Heart left ventricle (tissue), 13 donors: ENCODE results near the gene UNC93A.

Experiments used
- POLR2A ChIP-seq, 2 donors: fragments of 450-650 bp; IDR thresholded peaks; one replicate each; pipeline ENCODE4 v1.6.1; 2017; ENCODE audit warnings: antibody characterized with exemption in 2 of 2, mild to moderate bottlenecking in 2 of 2, moderate library complexity in 2 of 2
- TF ChIP-seq, protein P1 (sequence below), 12 donors: fragments of 200-600 bp; sonication (generic) in 4 of 12; IDR thresholded peaks; one replicate each; pipeline versions ENCODE4 v1.5.0 to v1.8.0; 2018 to 2022; ENCODE audit warnings: antibody characterized with exemption in 12 of 12, mild to moderate bottlenecking in 5 of 12
- donor health status: ischemic (EF 13 %, LVEDD 7.1; RV severe dilation, severe dysfunction).
- donor health status: DM: no; HTN: yes; CAD: no.
- donor health status: DM: no; HTN: no; CAD: no.
- donor health status: ischemic (EF 25% LVEDD 6.9; RV normal size, moderate dysfunction).
- donor health status: ischemic (EF 25% LVEDD 5.7; RV mildly dilated, moderate dysfunction).
- donor health status: ischemic (EF 35%, LVEDD 5.7; RV mildly dilated, moderate dysfunction).
- donor health status: nonischemic (EF 11% LVEDD 7.7; RV severe dilation, severe dysfunction).
- donor health status: DM: yes; HTN: yes; CAD: no.
- donor health status: PGD.
- donor health status: ischemic (EF 29% LVEDD 5.4; RV normal size, mild dysfunction).
- donor health status: nonischemic (EF 23%, LVEDD 6.1; RV moderate dilation, normal function).

DNA sequence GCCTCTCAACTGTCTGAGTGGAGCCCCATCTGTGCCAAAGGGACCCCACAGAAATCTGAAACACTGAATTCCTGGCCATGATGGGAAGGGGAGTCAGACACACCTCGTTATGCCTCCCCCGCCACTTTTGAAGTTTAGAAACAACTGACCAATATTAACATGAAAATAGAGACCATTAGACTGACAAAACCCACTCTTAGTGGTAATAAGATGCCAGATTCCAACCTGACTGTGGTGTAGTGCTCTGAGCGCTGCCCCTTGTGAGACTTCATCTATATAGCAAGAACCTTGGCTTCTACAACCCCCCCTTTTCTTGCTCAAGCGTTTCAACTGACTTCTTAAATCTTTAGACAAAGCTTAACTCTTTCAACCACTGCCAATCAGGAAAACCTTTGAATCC lies 46.1 kb upstream of the UNC93A start:
- TF ChIP-seq, protein P1, sequence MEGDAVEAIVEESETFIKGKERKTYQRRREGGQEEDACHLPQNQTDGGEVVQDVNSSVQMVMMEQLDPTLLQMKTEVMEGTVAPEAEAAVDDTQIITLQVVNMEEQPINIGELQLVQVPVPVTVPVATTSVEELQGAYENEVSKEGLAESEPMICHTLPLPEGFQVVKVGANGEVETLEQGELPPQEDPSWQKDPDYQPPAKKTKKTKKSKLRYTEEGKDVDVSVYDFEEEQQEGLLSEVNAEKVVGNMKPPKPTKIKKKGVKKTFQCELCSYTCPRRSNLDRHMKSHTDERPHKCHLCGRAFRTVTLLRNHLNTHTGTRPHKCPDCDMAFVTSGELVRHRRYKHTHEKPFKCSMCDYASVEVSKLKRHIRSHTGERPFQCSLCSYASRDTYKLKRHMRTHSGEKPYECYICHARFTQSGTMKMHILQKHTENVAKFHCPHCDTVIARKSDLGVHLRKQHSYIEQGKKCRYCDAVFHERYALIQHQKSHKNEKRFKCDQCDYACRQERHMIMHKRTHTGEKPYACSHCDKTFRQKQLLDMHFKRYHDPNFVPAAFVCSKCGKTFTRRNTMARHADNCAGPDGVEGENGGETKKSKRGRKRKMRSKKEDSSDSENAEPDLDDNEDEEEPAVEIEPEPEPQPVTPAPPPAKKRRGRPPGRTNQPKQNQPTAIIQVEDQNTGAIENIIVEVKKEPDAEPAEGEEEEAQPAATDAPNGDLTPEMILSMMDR (IDR thresholded peaks at IDR 0.05) = no peak
- no peak for TF ChIP-seq POLR2A (IDR thresholded peaks at IDR 0.05)
